K562 (cell line): ENCODE data around the gene MADD. TPM values are rescaled to one million over a fixed set of nuclear protein-coding genes. Genes with fewer than 3 reads are reported as not detected.

ENCODE experiments used
- BCOR ChIP-seq: fragments of 450-650 bp; IDR thresholded peaks from 2 replicates; pipeline ENCODE4 v1.6.1; 2016
- BRF1 ChIP-seq: IDR thresholded peaks from 3 replicates; pipeline ENCODE4 v1.6.1; 2011; ENCODE audit warnings: borderline replicate concordance, mild to moderate bottlenecking; ENCODE audit not compliant: insufficient read length; ENCODE audit errors: extremely low read depth
- CC2D1A ChIP-seq: fragments of 450-650 bp; IDR thresholded peaks from 2 replicates; pipeline ENCODE4 v1.6.1; 2017; ENCODE audit warnings: mild to moderate bottlenecking
- CHD2 ChIP-seq: IDR thresholded peaks from 2 replicates; pipeline ENCODE4 v1.6.1; 2011; ENCODE audit warnings: low read depth, low read length
- ELF4 ChIP-seq: fragments of 450-650 bp; formaldehyde crosslinking; IDR thresholded peaks from 2 replicates; pipeline ENCODE4 v1.4.0; 2022; ENCODE audit warnings: missing genetic modification characterization
- HDAC2 ChIP-seq: fragments of 450-650 bp; IDR thresholded peaks from 2 replicates; pipeline ENCODE4 v1.6.1; 2016; ENCODE audit warnings: mild to moderate bottlenecking
- HEY1 ChIP-seq: fragments of 250-450 bp; sonication (Bioruptor Pico); IDR thresholded peaks from 2 replicates; pipeline ENCODE4 v1.5.0; 2020; ENCODE audit warnings: mild to moderate bottlenecking, moderate library complexity, borderline replicate concordance
- MLX ChIP-seq, 2 experiments: fragments of 450-650 bp in 1 of 2; sonication (generic) in 1 of 2; formaldehyde crosslinking; conservative IDR thresholded peaks; 2 replicates each; pipeline versions ENCODE4 v1.4.0 to v1.8.1; 2020 to 2022; ENCODE audit warnings: mild to moderate bottlenecking in 1 of 2, missing genetic modification reagents in 1 of 2
- PHF20 ChIP-seq: fragments of 450-650 bp; IDR thresholded peaks from 2 replicates; pipeline ENCODE4 v1.6.1; 2018; ENCODE audit not compliant: partially characterized antibody
- RBM15 ChIP-seq: fragments of 200-400 bp; formaldehyde crosslinking; IDR thresholded peaks from 2 replicates; pipeline ENCODE4 v1.6.1; 2018; ENCODE audit warnings: mild to moderate bottlenecking, low read length, moderate library complexity; ENCODE audit not compliant: insufficient read depth
- RCOR1 ChIP-seq, 2 experiments: IDR thresholded peaks; 2 replicates each; pipeline ENCODE4 v1.6.1; 2012; ENCODE audit warnings: low read depth in 2 of 2, low read length in 2 of 2, borderline replicate concordance in 1 of 2, improper control_type of control experiment in 1 of 2
- SLC30A9 ChIP-seq: fragments of 250-450 bp; sonication (Bioruptor Pico); IDR thresholded peaks from 2 replicates; pipeline ENCODE4 v1.8.0; 2022; ENCODE audit warnings: mild to moderate bottlenecking, moderate library complexity
- SRSF9 ChIP-seq: fragments of 200-400 bp; formaldehyde crosslinking; IDR thresholded peaks from 2 replicates; pipeline ENCODE4 v1.6.1; 2017; ENCODE audit warnings: low read depth, low read length, borderline replicate concordance
- YY1 ChIP-seq, 3 experiments: IDR thresholded peaks; 2 replicates each; pipeline ENCODE4 v1.6.1; 2011; ENCODE audit warnings: low read length in 2 of 3, mild to moderate bottlenecking in 2 of 3, moderate library complexity in 2 of 3, borderline replicate concordance in 1 of 3, control low read depth in 1 of 3, low read depth in 1 of 3; ENCODE audit not compliant: insufficient read depth in 3 of 3, insufficient replicate concordance in 2 of 3, control insufficient read depth in 1 of 3, insufficient read length in 1 of 3; ENCODE audit errors: extremely low read depth in 1 of 3
- ZNF134 ChIP-seq: fragments of 250-450 bp; sonication (Bioruptor Pico); conservative IDR thresholded peaks from 2 replicates; pipeline ENCODE4 v1.4.0; 2020
- ZNF696 ChIP-seq: fragments of 250-450 bp; sonication (Bioruptor Pico); conservative IDR thresholded peaks from 2 replicates; pipeline ENCODE4 v1.4.0; 2020; ENCODE audit warnings: mild to moderate bottlenecking, moderate library complexity
- ZSCAN32 ChIP-seq: fragments of 450-650 bp; formaldehyde crosslinking; IDR thresholded peaks from 2 replicates; pipeline ENCODE4 v1.4.0; 2020; ENCODE audit warnings: mild to moderate bottlenecking, moderate library complexity
- polyA plus RNA-seq, 8 experiments: library from polyadenylated mRNA; depleted of rRNA in 4 of 8; stranded (reverse) in 5 of 8; unstranded in 3 of 8; fragments of >200 nt; fragmentation: Nextera tagmentation in 2 of 8; fragmentation: Illumina TruSeq in 1 of 8; extraction: Ambion mirVana in 2 of 8; extraction: Trizol in 1 of 8; gene quantifications; 2 replicates each; pipeline versions ENCODE4 v1.2.1 to v1.2.3, GENCODE V29; 2011 to 2014; ENCODE audit warnings: inconsistent platforms in 1 of 8, missing spikeins in 1 of 8
- total RNA-seq, 7 experiments: library from RNA; depleted of rRNA in 6 of 7; stranded (reverse); fragments of >200 nt in 6 of 7; fragmentation: Illumina TruSeq in 2 of 7; extraction: Trizol in 2 of 7; gene quantifications; 2 replicates each; pipeline versions ENCODE4 v1.2.1 to v1.2.3, GENCODE V29; 2011 to 2021; ENCODE audit warnings: low replicate concordance in 1 of 7
- TF ChIP-seq, protein P1 (sequence below): fragments of 250-450 bp; sonication (Bioruptor Pico); IDR thresholded peaks from 2 replicates; pipeline ENCODE4 v1.5.0; 2020; ENCODE audit warnings: mild to moderate bottlenecking
- TF ChIP-seq, protein P2 (sequence below): fragments of 450-650 bp; IDR thresholded peaks from 2 replicates; pipeline ENCODE4 v1.6.1; 2016; ENCODE audit warnings: missing biosample characterization, missing genetic modification characterization

The MADD gene
- total and polyA plus RNA-seq, 9 of the 15 experiments (the other 6 are each of a cell fraction or from before 2014, with no cell fraction given): 0.68 to 57.6 (median 33.6) TPM

- TF ChIP-seq, protein P1, sequence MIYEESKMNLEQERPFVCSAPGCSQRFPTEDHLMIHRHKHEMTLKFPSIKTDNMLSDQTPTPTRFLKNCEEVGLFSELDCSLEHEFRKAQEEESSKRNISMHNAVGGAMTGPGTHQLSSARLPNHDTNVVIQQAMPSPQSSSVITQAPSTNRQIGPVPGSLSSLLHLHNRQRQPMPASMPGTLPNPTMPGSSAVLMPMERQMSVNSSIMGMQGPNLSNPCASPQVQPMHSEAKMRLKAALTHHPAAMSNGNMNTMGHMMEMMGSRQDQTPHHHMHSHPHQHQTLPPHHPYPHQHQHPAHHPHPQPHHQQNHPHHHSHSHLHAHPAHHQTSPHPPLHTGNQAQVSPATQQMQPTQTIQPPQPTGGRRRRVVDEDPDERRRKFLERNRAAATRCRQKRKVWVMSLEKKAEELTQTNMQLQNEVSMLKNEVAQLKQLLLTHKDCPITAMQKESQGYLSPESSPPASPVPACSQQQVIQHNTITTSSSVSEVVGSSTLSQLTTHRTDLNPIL: no peak
- TF ChIP-seq HEY1 (CRISPR knock-in tag) (no peak), MLX (CRISPR knock-in tag; conservative IDR thresholded peaks at IDR 0.05) (no peak), ELF4 (CRISPR knock-in tag) (no peak), ZNF134 (no peak), CHD2 (no peak), PHF20 (peak; percentile 37), HDAC2 (0 out of 2 replicates have a peak, but pooled peaks have one; percentile 22), RCOR1 (IDR thresholded peaks at IDR 0.05; ENCODE audit: borderline replicate concordance in 1 of 2, low read depth in 2 of 2, low read length in 2 of 2) (0 out of 4 replicates have a peak, but pooled peaks of 1 of the 2 experiments have one; percentile 12), SRSF9 (no peak), CC2D1A (0 out of 2 replicates have a peak, but pooled peaks have one; percentile 2), ZSCAN32 (CRISPR knock-in tag) (no peak), YY1 (IDR thresholded peaks at IDR 0.05; ENCODE audit: borderline replicate concordance in 1 of 3, control insufficient read depth in 1 of 3, extremely low read depth in 1 of 3, insufficient read depth in 3 of 3, insufficient read length in 1 of 3, insufficient replicate concordance in 2 of 3, low read depth in 1 of 3, low read length in 2 of 3) (no peak), SLC30A9 (CRISPR knock-in tag) (no peak), BRF1 (no peak), ZNF696 (CRISPR knock-in tag) (no peak), BCOR (peak; percentile 63; the same call in 1 of the 2 replicates), RBM15 (no peak)
- TF ChIP-seq, protein P2, sequence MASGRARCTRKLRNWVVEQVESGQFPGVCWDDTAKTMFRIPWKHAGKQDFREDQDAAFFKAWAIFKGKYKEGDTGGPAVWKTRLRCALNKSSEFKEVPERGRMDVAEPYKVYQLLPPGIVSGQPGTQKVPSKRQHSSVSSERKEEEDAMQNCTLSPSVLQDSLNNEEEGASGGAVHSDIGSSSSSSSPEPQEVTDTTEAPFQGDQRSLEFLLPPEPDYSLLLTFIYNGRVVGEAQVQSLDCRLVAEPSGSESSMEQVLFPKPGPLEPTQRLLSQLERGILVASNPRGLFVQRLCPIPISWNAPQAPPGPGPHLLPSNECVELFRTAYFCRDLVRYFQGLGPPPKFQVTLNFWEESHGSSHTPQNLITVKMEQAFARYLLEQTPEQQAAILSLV: no peak
Measured at GRCh38 chr11:47258317-47258902, 11.5 kb upstream of the MADD start (continued).
